ENCODE measurements around the gene CNDP2.

Gene CNDP2

GRCh38 chr18:74463254-74463653, 32.9 kb upstream of the CNDP2 start:
- Histone ChIP-seq H3K4me3 (ENCODE audit: low read length) (no peak overlapping the region), H3K9me2 (replicated peaks; ENCODE audit: control insufficient read depth, low read length) (no peaks in the 10 kb centered on the region), H3K4me1 (ENCODE audit: control insufficient read depth, low read length) (no peaks in the 10 kb centered on the region), H3F3A (ENCODE audit: control insufficient read depth, insufficient read depth) (no peaks in the 10 kb centered on the region), H3K79me2 (ENCODE audit: control insufficient read depth, low read length) (no peaks in the 10 kb centered on the region), H3K27ac (ENCODE audit: low read depth, low read length) (no peak overlapping the region), H3K36me3 (ENCODE audit: control insufficient read depth, low read length) (no peaks in the 10 kb centered on the region), H3K4me2 (ENCODE audit: low read length) (no peak overlapping the region), H3K27me3 (ENCODE audit: control insufficient read depth, low read length) (peaks cover 6% of the 10 kb centered on the region; the same call in 1 of the 2 replicates), H4K20me1 (ENCODE audit: control insufficient read depth, insufficient read depth, low read depth, low read length) (no peaks in the 10 kb centered on the region), H3K9me3 (ENCODE audit: control insufficient read depth, insufficient read depth, low read length) (no peaks in the 10 kb centered on the region)
- no peak for TF ChIP-seq CTCF (IDR thresholded peaks at IDR 0.05; ENCODE audit: low read depth, low read length, poor library complexity, severe bottlenecking)
- no peak for TF ChIP-seq EZH2phosphoT487 (IDR thresholded peaks at IDR 0.05; ENCODE audit: borderline replicate concordance, low read length)

GRCh38 chr18:74463983-74464382, 32.2 kb upstream of the CNDP2 start:
- H3K27ac ChIP-seq (ENCODE audit: low read depth, low read length) = no peak overlapping the region
- no peak for TF ChIP-seq EZH2phosphoT487 (IDR thresholded peaks at IDR 0.05; ENCODE audit: borderline replicate concordance, low read length)
- no peak for TF ChIP-seq CTCF (IDR thresholded peaks at IDR 0.05; ENCODE audit: low read depth, low read length, poor library complexity, severe bottlenecking)
- H3K27me3 ChIP-seq (ENCODE audit: control insufficient read depth, low read length) = peaks cover 11% of the 10 kb centered on the region; the same call in 1 of the 2 replicates
- no peaks in the 10 kb centered on the region for H3K9me3 ChIP-seq (ENCODE audit: control insufficient read depth, insufficient read depth, low read length)
- no peak overlapping the region for H3K4me2 ChIP-seq (ENCODE audit: low read length)
- H3K36me3 ChIP-seq (ENCODE audit: control insufficient read depth, low read length) = no peaks in the 10 kb centered on the region
- no peaks in the 10 kb centered on the region for H3K4me1 ChIP-seq (ENCODE audit: control insufficient read depth, low read length)
- H4K20me1 ChIP-seq (ENCODE audit: control insufficient read depth, insufficient read depth, low read depth, low read length) = no peaks in the 10 kb centered on the region
- no peaks in the 10 kb centered on the region for H3F3A ChIP-seq (ENCODE audit: control insufficient read depth, insufficient read depth)
- H3K79me2 ChIP-seq (ENCODE audit: control insufficient read depth, low read length) = no peaks in the 10 kb centered on the region
- H3K9me2 ChIP-seq (replicated peaks; ENCODE audit: control insufficient read depth, low read length) = no peaks in the 10 kb centered on the region
- H3K4me3 ChIP-seq (ENCODE audit: low read length) = no peak overlapping the region

DNA sequence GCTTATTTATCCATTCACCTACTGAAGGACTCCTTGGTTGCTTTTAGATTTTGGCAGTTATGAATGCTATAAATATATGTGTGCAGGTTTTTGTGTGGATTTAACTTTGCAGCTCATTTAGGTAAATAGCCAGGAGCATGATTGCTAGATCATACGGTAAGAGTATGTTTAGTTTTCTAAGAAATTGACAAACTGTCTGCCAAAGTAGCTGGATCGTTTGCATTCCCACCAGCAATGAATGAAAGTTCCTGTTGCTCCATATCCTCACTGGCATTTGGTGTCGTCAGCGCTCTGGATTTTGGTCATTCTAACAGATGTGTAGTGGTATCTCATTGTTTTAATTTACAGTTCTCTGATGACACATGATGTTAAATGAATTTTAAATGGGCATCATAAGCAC, 30.4 kb upstream of the CNDP2 start:
- Histone ChIP-seq H3K36me3 (ENCODE audit: control insufficient read depth, low read length) (no peaks in the 10 kb centered on the region), H3K79me2 (ENCODE audit: control insufficient read depth, low read length) (no peaks in the 10 kb centered on the region), H3K9me2 (replicated peaks; ENCODE audit: control insufficient read depth, low read length) (no peaks in the 10 kb centered on the region), H3K27ac (ENCODE audit: low read depth, low read length) (no peak overlapping the region), H3K4me1 (ENCODE audit: control insufficient read depth, low read length) (no peaks in the 10 kb centered on the region), H3K4me2 (ENCODE audit: low read length) (no peak overlapping the region), H3K27me3 (ENCODE audit: control insufficient read depth, low read length) (peaks cover 10% of the 10 kb centered on the region), H4K20me1 (ENCODE audit: control insufficient read depth, insufficient read depth, low read depth, low read length) (no peaks in the 10 kb centered on the region), H3K9me3 (ENCODE audit: control insufficient read depth, insufficient read depth, low read length) (0 out of 2 replicates have a peak, but pooled peaks cover 2% of the 10 kb centered on the region), H3F3A (ENCODE audit: control insufficient read depth, insufficient read depth) (no peaks in the 10 kb centered on the region), H3K4me3 (ENCODE audit: low read length) (no peak overlapping the region)
- no peak for TF ChIP-seq CTCF (IDR thresholded peaks at IDR 0.05; ENCODE audit: low read depth, low read length, poor library complexity, severe bottlenecking)

All from DOHH2 (cell line).